Kasumi-1 (cell line): ENCODE results near the gene TREML4.
A peak's percentile ranks its signal among the peaks of the same experiment; 100 is the strongest.
"Not testable (repeated sequence)": the region's sequence is repeated elsewhere in the genome, so short reads cannot be mapped to it uniquely, and the experiment has no call there.

Experiments
- DNase-seq, 2 experiments: peaks; one replicate each; lab custom pipeline; 2025; lab: John Stamatoyannopoulos, UW

TREML4 gene

GRCh38 chr6:41228096-41228495, at the start of gene TREML4:
TREML4 (plus strand) TSS chr6:41228349; CDS start chr6:41228428, 79 bp downstream.
- no peak for DNase-seq

GRCh38 chr6:41179163-41179562, 49.0 kb upstream of the TREML4 start:
- DNase-seq, result no peak

- no peak for DNase-seq
Observed at GRCh38 chr6:41181566-41181965, 46.6 kb upstream of the TREML4 start.

GRCh38 chr6:41182069-41183034, 45.8 kb upstream of the TREML4 start:
- peak; percentile 93 to 95 for DNase-seq

GRCh38 chr6:41184761-41185160, 43.4 kb upstream of the TREML4 start:
- no peak for DNase-seq

- DNase-seq, result no peak
Observed at GRCh38 chr6:41186031-41186562, 42.1 kb upstream of the TREML4 start.

- DNase-seq, result no peak
Observed at GRCh38 chr6:41187924-41188886, 39.9 kb upstream of the TREML4 start.

- not testable (repeated sequence) for DNase-seq
Observed at GRCh38 chr6:41189046-41189445, 39.1 kb upstream of the TREML4 start.

GRCh38 chr6:41189967-41190366, 38.2 kb upstream of the TREML4 start:
- DNase-seq, result no peak

GRCh38 chr6:41190791-41191190, 37.4 kb upstream of the TREML4 start:
- DNase-seq, result no peak

GRCh38 chr6:41191569-41191968, 36.6 kb upstream of the TREML4 start:
- peak; percentile 6 to 22 for DNase-seq

GRCh38 chr6:41193171-41193734, 34.9 kb upstream of the TREML4 start:
- no peak for DNase-seq

GRCh38 chr6:41193884-41194283, 34.3 kb upstream of the TREML4 start:
- no peak for DNase-seq

GRCh38 chr6:41194386-41194785, 33.8 kb upstream of the TREML4 start:
- no peak for DNase-seq

GRCh38 chr6:41197234-41197633, 30.9 kb upstream of the TREML4 start:
- DNase-seq, result no peak

- peak; percentile 54 to 67 for DNase-seq
Observed at GRCh38 chr6:41199552-41200246, 28.4 kb upstream of the TREML4 start.

- DNase-seq, result peak; percentile 90 to 91
Observed at GRCh38 chr6:41200296-41200900, 27.8 kb upstream of the TREML4 start.

- peak; percentile 57 to 70 for DNase-seq
Observed at GRCh38 chr6:41200901-41201763, 27.0 kb upstream of the TREML4 start, which contains the start of gene TREML2. TREML2 (minus strand) TSS chr6:41201149; CDS start chr6:41201008, 141 bp downstream.

GRCh38 chr6:41201764-41202173, 26.4 kb upstream of the TREML4 start:
- peak in 1 of 2 experiments; percentile 42 for DNase-seq

- no peak for DNase-seq
Observed at GRCh38 chr6:41204156-41204555, 24.0 kb upstream of the TREML4 start.
